NT2/D1 (cell line): ENCODE results near the gene LYSET.

Experiments used
- SUZ12 ChIP-seq: IDR thresholded peaks from 2 replicates; pipeline ENCODE4 v1.6.1; 2011; ENCODE audit not compliant: insufficient read length, insufficient read depth; ENCODE audit errors: extremely low read depth
- YY1 ChIP-seq: IDR thresholded peaks from 2 replicates; pipeline ENCODE4 v1.6.1; 2011; ENCODE audit not compliant: insufficient read length, insufficient read depth
- ZNF274 ChIP-seq: IDR thresholded peaks from 2 replicates; pipeline ENCODE4 v1.6.1; 2011; ENCODE audit warnings: mild to moderate bottlenecking, low read depth, low read length

- TF ChIP-seq YY1 (no peak), ZNF274 (no peak), SUZ12 (no peak)
Observed at GRCh38 chr14:93231129-93231979, 46.2 kb downstream of the LYSET start.
